ENCODE measurements around the gene CXCL17. TPM values are rescaled to one million over a fixed set of nuclear protein-coding genes. Genes with fewer than 3 reads are reported as not detected.

The CXCL17 gene
- total RNA-seq, 1 donor from 2014 or later, result not detected

GRCh38 chr19:42412661-42413076, 30.1 kb downstream of the CXCL17 start:
- Histone ChIP-seq H3K4me1 (ENCODE audit: insufficient read depth, low read length) (no peaks in the 10 kb centered on the region), H3K9ac (ENCODE audit: low read length) (no peak overlapping the region), H3K9me3 (ENCODE audit: insufficient read depth, low read depth, low read length) (no peaks in the 10 kb centered on the region), H3K4me2 (ENCODE audit: low read length) (no peak overlapping the region), H4K20me1 (ENCODE audit: insufficient read depth, low read length) (peaks cover 11% of the 10 kb centered on the region), H2AFZ (ENCODE audit: low read depth, low read length) (no peak overlapping the region), H3K4me3 (ENCODE audit: insufficient read depth, low read depth, low read length) (no peak overlapping the region), H3K27ac (ENCODE audit: low read depth, low read length) (no peak overlapping the region), H3K79me2 (ENCODE audit: insufficient read depth, low read length) (no peaks in the 10 kb centered on the region), H3K36me3 (ENCODE audit: insufficient read depth, low read length) (no peaks in the 10 kb centered on the region), H3K27me3 (ENCODE audit: insufficient read depth, low read length) (no peaks in the 10 kb centered on the region)
- Mint-ChIP-seq H3K9me3 (ENCODE audit: unreplicated experiment) (no peaks in the 10 kb centered on the region), H3K27ac (ENCODE audit: unreplicated experiment) (no peak overlapping the region), H3K27me3 (ENCODE audit: low read depth, unreplicated experiment) (peaks cover 22% of the 10 kb centered on the region), H3K4me1 (ENCODE audit: low read depth, unreplicated experiment) (peaks cover 13% of the 10 kb centered on the region), H3K4me3 (ENCODE audit: unreplicated experiment) (no peak overlapping the region), H3K36me3 (ENCODE audit: low read depth, unreplicated experiment) (peaks cover 3% of the 10 kb centered on the region)
- TF ChIP-seq CTCF (IDR thresholded peaks at IDR 0.05; ENCODE audit: insufficient read depth, low read depth, low read length), result no peak
- TF ChIP-seq EZH2 (IDR thresholded peaks at IDR 0.05; ENCODE audit: insufficient read depth, low read length), result no peak
- no peak for DNase-seq (ENCODE audit: low read depth)
- FAIRE-seq, result no peak

- H3K27ac ChIP-seq (ENCODE audit: low read depth, low read length), result no peak overlapping the region
- Mint-ChIP-seq H3K9me3 (ENCODE audit: unreplicated experiment) (no peaks in the 10 kb centered on the region), H3K36me3 (ENCODE audit: low read depth, unreplicated experiment) (peaks cover 3% of the 10 kb centered on the region), H3K4me1 (ENCODE audit: low read depth, unreplicated experiment) (peaks cover 13% of the 10 kb centered on the region), H3K27me3 (ENCODE audit: low read depth, unreplicated experiment) (peaks cover 22% of the 10 kb centered on the region), H3K4me3 (ENCODE audit: unreplicated experiment) (no peak overlapping the region), H3K27ac (ENCODE audit: unreplicated experiment) (no peak overlapping the region)
- DNase-seq (ENCODE audit: low read depth), result no peak
- H3K27me3 ChIP-seq (ENCODE audit: insufficient read depth, low read length), result no peaks in the 10 kb centered on the region
- no peak for FAIRE-seq
- peaks cover 11% of the 10 kb centered on the region for H4K20me1 ChIP-seq (ENCODE audit: insufficient read depth, low read length)
- H3K9ac ChIP-seq (ENCODE audit: low read length), result no peak overlapping the region
- no peak overlapping the region for H3K4me2 ChIP-seq (ENCODE audit: low read length)
- no peak for TF ChIP-seq CTCF (IDR thresholded peaks at IDR 0.05; ENCODE audit: insufficient read depth, low read depth, low read length)
- no peak for TF ChIP-seq EZH2 (IDR thresholded peaks at IDR 0.05; ENCODE audit: insufficient read depth, low read length)
- no peaks in the 10 kb centered on the region for H3K9me3 ChIP-seq (ENCODE audit: insufficient read depth, low read depth, low read length)
- no peak overlapping the region for H2AFZ ChIP-seq (ENCODE audit: low read depth, low read length)
- no peaks in the 10 kb centered on the region for H3K79me2 ChIP-seq (ENCODE audit: insufficient read depth, low read length)
- no peaks in the 10 kb centered on the region for H3K36me3 ChIP-seq (ENCODE audit: insufficient read depth, low read length)
- H3K4me3 ChIP-seq (ENCODE audit: insufficient read depth, low read depth, low read length), result no peak overlapping the region
- H3K4me1 ChIP-seq (ENCODE audit: insufficient read depth, low read length), result no peaks in the 10 kb centered on the region
Measured at GRCh38 chr19:42412227-42412626, 30.5 kb downstream of the CXCL17 start.

- no peak overlapping the region for H3K4me2 ChIP-seq (ENCODE audit: low read length)
- no peak overlapping the region for H3K4me3 ChIP-seq (ENCODE audit: insufficient read depth, low read depth, low read length)
- Mint-ChIP-seq H3K9me3 (ENCODE audit: unreplicated experiment) (no peaks in the 10 kb centered on the region), H3K36me3 (ENCODE audit: low read depth, unreplicated experiment) (peaks cover 3% of the 10 kb centered on the region), H3K27ac (ENCODE audit: unreplicated experiment) (no peak overlapping the region), H3K4me3 (ENCODE audit: unreplicated experiment) (no peak overlapping the region), H3K4me1 (ENCODE audit: low read depth, unreplicated experiment) (peaks cover 15% of the 10 kb centered on the region), H3K27me3 (ENCODE audit: low read depth, unreplicated experiment) (peaks cover 22% of the 10 kb centered on the region)
- DNase-seq (ENCODE audit: low read depth) (no peak), FAIRE-seq (no peak)
- no peaks in the 10 kb centered on the region for H3K9me3 ChIP-seq (ENCODE audit: insufficient read depth, low read depth, low read length)
- H3K27ac ChIP-seq (ENCODE audit: low read depth, low read length), result no peak overlapping the region
- no peaks in the 10 kb centered on the region for H3K79me2 ChIP-seq (ENCODE audit: insufficient read depth, low read length)
- H3K9ac ChIP-seq (ENCODE audit: low read length), result no peak overlapping the region
- no peaks in the 10 kb centered on the region for H3K36me3 ChIP-seq (ENCODE audit: insufficient read depth, low read length)
- no peak overlapping the region for H2AFZ ChIP-seq (ENCODE audit: low read depth, low read length)
- no peaks in the 10 kb centered on the region for H3K4me1 ChIP-seq (ENCODE audit: insufficient read depth, low read length)
- TF ChIP-seq EZH2 (IDR thresholded peaks at IDR 0.05; ENCODE audit: insufficient read depth, low read length), result no peak
- TF ChIP-seq CTCF (IDR thresholded peaks at IDR 0.05; ENCODE audit: insufficient read depth, low read depth, low read length), result no peak
- peaks cover 11% of the 10 kb centered on the region for H4K20me1 ChIP-seq (ENCODE audit: insufficient read depth, low read length)
- no peaks in the 10 kb centered on the region for H3K27me3 ChIP-seq (ENCODE audit: insufficient read depth, low read length)
Measured at GRCh38 chr19:42411581-42412178, 31.1 kb downstream of the CXCL17 start.
